GM12873 (cell line): ENCODE measurements around the gene PIM2.

Experiments
- TF ChIP-seq, protein P1 (sequence below): IDR thresholded peaks from 2 replicates; pipeline ENCODE4 v1.5.1; 2012; ENCODE audit warnings: low read depth, mild to moderate bottlenecking, moderate library complexity, low read length, control low read depth; ENCODE audit not compliant: insufficient read depth; ENCODE audit errors: missing control alignments

Gene PIM2

DNA sequence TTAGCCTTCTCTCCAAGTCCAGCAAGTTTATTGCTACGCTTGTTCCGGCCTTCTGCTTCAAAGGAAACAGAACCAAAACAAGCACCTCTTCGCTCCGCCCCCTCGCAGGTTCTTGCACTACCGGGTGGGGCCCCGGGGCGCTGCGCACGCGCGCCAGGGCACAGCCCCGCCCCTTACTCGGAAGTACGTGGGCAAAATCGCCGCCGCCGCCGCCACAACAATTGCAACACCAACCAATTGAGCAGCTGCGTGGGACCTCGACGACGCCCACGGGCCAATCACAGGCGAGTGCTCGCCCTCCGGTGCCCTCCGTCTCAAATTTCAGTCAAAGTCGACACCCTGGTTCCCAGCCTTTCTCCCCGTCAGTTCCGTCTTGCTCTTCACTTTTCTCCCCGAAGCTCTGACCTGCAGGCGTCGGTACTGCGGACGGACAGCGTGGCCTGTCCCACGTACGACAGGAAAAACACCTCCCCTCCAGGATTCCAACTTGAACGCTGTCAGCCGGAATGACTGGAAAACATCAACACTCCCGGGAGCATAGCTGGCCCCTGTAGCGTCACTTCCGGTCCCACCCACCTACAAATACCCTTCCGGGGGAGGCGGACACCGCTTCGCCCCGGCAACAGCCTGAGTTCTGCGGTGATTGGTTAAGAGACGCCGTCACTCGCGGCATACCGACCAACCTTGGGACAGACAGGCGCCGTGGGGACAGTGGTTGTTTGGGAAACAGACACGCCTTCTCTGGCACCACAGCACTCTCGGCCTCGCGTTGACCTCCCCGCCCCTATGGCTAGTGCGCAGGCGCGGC lies 39.2 kb upstream of the PIM2 start:
- TF ChIP-seq, protein P1, sequence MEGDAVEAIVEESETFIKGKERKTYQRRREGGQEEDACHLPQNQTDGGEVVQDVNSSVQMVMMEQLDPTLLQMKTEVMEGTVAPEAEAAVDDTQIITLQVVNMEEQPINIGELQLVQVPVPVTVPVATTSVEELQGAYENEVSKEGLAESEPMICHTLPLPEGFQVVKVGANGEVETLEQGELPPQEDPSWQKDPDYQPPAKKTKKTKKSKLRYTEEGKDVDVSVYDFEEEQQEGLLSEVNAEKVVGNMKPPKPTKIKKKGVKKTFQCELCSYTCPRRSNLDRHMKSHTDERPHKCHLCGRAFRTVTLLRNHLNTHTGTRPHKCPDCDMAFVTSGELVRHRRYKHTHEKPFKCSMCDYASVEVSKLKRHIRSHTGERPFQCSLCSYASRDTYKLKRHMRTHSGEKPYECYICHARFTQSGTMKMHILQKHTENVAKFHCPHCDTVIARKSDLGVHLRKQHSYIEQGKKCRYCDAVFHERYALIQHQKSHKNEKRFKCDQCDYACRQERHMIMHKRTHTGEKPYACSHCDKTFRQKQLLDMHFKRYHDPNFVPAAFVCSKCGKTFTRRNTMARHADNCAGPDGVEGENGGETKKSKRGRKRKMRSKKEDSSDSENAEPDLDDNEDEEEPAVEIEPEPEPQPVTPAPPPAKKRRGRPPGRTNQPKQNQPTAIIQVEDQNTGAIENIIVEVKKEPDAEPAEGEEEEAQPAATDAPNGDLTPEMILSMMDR, result no peak

DNA sequence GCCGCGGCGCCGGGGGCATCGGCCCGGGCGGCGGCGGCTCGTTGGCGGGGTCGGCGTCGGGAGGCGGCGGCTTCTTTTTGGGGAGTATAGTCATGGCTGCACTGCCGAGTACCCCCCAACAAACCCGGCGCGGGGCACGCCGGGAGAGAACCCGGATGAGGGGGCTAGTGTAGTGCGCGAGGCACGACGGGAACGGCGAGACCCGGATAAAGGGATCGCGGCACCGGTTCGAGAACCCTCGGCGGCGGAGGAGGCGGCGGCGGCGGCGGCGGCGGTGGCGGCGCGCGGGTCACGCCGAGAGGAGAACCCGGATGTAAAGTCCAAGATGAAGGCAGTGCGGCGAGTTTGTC lies 38.6 kb upstream of the PIM2 start, which contains the start of gene OTUD5:
Gene OTUD5, minus strand, starts transcription at position 131 of the 350 bp plus-strand sequence. Its CDS starts 37 bp downstream, at position 94.
- TF ChIP-seq, protein P1, result no peak

DNA sequence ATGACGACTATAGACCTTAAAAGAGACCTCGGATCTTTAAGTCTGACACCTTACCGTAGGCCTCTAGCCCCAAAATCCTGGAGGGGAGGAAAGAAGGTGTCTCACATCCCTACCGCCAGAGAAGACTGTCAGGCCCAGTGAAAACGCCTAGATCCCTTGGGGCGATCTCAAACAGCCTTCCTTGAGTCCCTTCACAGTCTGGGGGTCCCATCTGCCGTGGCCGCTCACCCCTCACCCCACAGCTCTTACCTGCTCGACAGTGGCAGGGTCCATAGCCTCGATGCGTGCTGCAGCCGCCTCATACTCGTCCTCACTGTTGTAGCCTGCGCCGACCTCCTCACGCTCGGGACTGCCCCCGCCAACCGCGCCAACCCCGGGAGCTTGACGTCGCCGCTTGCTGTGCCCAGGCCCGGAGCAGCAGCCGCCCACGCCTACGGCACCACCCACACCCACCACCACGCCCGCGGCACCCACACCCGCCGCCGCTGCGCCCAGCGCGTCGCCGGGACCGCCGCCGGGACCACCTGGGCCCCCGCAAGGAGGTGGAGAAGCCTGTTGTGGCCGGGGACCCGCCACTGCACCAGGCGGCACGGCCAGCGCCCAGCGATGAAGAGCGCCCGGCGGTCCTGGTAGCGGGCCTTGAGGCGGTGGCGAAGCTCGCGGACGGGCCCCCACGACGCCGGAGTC lies 38.0 kb upstream of the PIM2 start:
- TF ChIP-seq, protein P1, result no peak

DNA sequence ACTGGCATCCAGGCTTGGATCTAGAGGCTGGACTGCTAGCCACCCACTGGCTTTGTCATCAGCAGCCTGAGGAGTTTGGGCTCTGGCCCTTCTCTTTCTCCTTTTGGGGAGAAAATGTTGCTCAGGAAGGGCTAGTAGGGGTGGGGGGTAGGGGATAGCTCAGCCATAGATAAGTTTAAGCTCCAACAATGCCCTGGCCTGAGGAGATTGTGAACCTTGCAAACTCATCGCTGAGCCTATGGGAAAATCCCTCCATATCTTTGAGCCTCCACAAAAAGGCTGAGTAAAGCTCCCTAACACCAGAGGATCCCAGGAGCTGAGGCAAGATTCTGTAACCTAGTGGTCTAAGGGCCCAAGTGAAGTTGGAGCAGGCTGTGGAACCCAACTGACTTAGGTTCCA lies 29.8 kb upstream of the PIM2 start:
- TF ChIP-seq, protein P1, result no peak

DNA sequence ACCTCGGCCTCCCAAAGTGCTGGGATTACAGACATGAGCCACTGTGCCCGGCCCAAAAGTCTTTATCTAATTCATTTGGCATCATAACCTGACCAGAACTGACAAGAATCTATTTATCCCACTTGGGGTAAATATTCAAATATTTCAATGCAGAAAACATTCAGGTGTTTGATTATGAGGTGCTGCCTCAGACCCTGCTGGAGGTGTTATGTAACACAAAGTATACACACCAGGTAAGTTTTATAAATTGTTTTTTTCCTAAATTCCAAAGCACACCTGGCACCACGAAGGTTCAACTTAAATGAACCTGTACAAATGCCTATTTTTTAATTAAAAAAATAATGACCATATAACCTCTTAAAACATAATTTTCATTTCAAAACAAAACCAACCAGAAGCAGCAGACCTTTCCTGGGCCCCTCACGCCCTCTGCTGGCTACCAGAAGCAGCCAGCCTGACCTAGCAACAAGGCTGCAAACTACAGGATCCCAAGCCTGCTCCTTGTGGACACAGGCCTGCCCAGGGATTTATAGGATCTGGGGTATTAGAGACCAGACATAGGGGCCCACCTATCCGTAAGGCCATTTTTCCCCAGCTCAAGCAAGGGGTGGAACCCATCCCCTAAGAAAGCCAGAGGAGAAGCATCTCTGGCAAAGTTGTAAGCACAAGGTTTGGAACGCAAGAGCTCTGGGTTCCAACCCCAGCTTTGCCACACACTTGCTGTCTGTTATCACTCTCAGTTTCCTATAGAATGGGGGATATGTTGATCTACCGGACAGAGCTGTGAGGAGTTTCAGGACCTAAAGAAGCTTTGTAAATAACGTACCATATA lies 26.9 kb upstream of the PIM2 start:
- TF ChIP-seq, protein P1, result peak; percentile 81

DNA sequence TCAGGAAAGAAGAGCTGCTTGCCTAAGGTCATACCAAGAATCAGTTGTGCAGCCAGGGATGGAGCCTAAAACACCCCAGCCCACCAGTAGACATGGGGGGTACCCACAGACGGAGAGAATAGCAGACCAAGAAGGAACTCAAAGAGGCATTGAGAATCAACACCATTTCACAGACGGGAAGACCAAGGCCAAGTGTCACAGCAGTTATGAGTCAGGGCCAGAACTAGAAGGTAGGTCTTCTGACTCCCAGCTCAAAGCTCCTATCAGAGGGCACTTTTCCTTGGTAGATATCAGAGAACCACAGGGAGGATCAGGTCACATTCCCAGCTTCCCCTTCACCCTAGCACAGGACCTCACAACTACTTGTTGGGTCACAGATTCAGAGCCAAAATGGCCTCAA lies 24.1 kb upstream of the PIM2 start:
- TF ChIP-seq, protein P1, result no peak

DNA sequence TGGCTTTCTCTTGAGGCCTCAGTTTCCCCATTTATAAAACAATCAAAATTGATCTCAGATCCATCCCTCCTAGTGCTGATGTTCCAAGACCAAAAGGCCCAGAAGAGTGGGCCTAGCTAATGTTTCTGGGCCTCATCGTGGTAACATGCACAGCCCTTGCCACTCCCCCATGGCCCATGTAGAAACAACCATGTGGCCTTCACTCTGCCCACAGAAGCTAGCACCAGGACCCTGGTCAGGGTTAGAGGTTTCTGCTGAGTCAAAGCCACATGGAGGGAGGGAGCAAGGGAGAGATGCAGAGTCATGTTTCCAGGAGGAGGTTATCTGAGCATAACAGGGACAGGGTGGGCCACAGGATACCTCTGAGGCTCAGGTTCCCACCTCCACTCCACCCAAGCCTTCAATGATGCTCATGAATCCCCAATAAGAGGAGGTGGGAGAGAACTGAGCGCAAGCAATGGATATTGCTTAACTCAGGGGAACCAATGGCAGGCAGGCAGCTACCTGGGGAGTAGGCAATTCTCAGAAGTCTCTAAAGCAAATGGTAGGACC lies 21.7 kb upstream of the PIM2 start:
- TF ChIP-seq, protein P1, result no peak
